ENCODE data around the gene PPP2R5D.

DNA sequence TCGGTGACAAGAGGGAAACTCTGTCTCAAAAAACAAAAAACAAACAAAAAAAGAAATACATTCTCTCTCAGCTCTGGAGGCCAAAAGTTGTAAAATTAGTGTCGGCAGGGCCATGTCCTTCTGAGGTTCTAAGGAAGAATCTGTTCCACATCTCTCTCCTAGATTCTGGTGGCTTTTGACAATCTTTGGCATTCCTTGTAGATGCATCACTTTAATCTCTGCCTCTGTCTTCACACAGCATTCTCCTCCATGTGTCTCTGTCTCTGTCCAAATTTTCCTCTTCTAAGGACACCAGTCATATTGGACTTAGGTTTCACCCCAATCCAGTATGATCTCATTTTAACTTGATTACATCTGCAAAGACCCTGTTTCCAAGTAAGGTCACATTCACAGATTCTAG, 9.1 kb downstream of the PPP2R5D start:
- TF ChIP-seq ZNF274 (IDR thresholded peaks at IDR 0.05; ENCODE audit: low read depth, low read length) (no peak), YY1 (IDR thresholded peaks at IDR 0.05; ENCODE audit: insufficient read depth, insufficient read length) (no peak), SUZ12 (IDR thresholded peaks at IDR 0.05; ENCODE audit: extremely low read depth, insufficient read depth, insufficient read length) (no peak)

Data from NT2/D1 (cell line).